Measurements from ENCODE around the gene PPIA.
"Not testable (repeated sequence)": the region's sequence is repeated elsewhere in the genome, so short reads cannot be mapped to it uniquely, and the experiment has no call there.

DNA sequence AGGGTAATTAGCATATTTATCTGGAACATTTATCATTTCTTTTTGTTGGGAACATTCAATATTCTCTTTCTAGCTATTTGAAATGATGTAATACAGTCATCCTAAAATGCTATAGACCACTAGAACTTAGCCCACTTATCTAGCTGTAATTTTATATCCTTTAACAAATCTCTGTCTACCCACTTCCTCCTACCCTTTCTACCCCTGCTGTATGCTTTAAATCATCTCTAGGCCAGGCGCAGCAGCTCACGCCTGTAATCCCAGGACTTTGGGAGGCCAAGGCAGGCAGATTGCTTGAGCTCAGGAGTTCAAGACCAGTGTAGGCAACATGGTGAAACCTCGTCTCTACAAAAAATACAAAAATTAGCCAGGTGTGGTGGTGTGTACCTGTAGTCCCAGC is 22.0 kb upstream of the PPIA start:
- TF ChIP-seq REST (IDR thresholded peaks at IDR 0.05; ENCODE audit: insufficient replicate concordance, low read depth): not testable (repeated sequence)
- TF ChIP-seq, protein P1, sequence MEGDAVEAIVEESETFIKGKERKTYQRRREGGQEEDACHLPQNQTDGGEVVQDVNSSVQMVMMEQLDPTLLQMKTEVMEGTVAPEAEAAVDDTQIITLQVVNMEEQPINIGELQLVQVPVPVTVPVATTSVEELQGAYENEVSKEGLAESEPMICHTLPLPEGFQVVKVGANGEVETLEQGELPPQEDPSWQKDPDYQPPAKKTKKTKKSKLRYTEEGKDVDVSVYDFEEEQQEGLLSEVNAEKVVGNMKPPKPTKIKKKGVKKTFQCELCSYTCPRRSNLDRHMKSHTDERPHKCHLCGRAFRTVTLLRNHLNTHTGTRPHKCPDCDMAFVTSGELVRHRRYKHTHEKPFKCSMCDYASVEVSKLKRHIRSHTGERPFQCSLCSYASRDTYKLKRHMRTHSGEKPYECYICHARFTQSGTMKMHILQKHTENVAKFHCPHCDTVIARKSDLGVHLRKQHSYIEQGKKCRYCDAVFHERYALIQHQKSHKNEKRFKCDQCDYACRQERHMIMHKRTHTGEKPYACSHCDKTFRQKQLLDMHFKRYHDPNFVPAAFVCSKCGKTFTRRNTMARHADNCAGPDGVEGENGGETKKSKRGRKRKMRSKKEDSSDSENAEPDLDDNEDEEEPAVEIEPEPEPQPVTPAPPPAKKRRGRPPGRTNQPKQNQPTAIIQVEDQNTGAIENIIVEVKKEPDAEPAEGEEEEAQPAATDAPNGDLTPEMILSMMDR (IDR thresholded peaks at IDR 0.05; ENCODE audit: insufficient read depth, low read length): not testable (repeated sequence)

Data from HL-60 (cell line).